ENCODE results near the gene ZBTB12. TPM values are rescaled to one million over a fixed set of nuclear protein-coding genes. Genes with fewer than 3 reads are reported as not detected.

Gene ZBTB12
- total and polyA plus RNA-seq, 10 of the 15 experiments (the other 5 are each of a cell fraction or from before 2014, with no cell fraction given) = 0.81 to 4.5 (median 1.7) TPM; not detected in 4

- H3K4me3 ChIP-seq = peak within 1 kb of the TSS; percentile 91
- BruUV-seq (replicated peaks) = TSS peak; percentile 93
- intact Hi-C loops (cut with micrococcal nuclease; ENCODE audit: unreplicated experiment) (no loop called here), in situ Hi-C loops (cut with MboI) (no loop called here)
- ChIA-PET SMC1A (ENCODE audit: uncharacterized antibody, unreplicated experiment) (interaction anchor here (0.9 to 1.3 kb wide), 6 partner anchors 20 to 667 kb away, joined by 3 to 4 read pairs (median 3); partner anchors contain the start of genes NELFE, NEU1 and SKIC2), POLR2A (interaction anchor here (0.6 to 1.9 kb wide), 17 partner anchors 9 to 948 kb away, joined by 3 to 9 read pairs (median 4); partner anchors contain the start of genes ABHD16A, ATF6B, FKBPL and LSM2), RAD21 (ENCODE audit: unreplicated experiment) (interaction anchor here (1.2 to 1.5 kb wide), 3 partner anchors 35 to 65 kb away, joined by 3 to 7 read pairs (median 3); partner anchors contain the start of gene NEU1), CTCF (interaction anchor here (0.7 to 1.5 kb wide), 7 partner anchors 14 to 247 kb away, joined by 3 to 9 read pairs (median 3); no protein-coding TSS in a partner anchor)
- no peaks in the 10 kb centered on the region for H4K20me1 ChIP-seq (ENCODE audit: control insufficient read depth, insufficient read depth)
- peak; percentile 85 for FAIRE-seq
- peak within 1 kb of the TSS; percentile 70 for H3K27ac ChIP-seq (ENCODE audit: control insufficient read depth, insufficient read depth)
- H3K9ac ChIP-seq (ENCODE audit: control insufficient read depth, insufficient read depth, low read length) = peak within 1 kb of the TSS; percentile 76
- DNase-seq (ENCODE audit: low read depth, low spot score) = no peak
- no peaks in the 10 kb centered on the region for H3K27me3 ChIP-seq (replicated peaks in 1 of 2; ENCODE audit: control insufficient read depth in 2 of 2, insufficient read depth in 2 of 2, low read length in 1 of 2)
- peak; percentile 81 for ATAC-seq
- H3K4me1 ChIP-seq (ENCODE audit: control insufficient read depth, insufficient read depth, low read length) = peaks cover 18% of the 10 kb centered on the region
- peaks cover 12% of the 10 kb centered on the region for H3K79me2 ChIP-seq (ENCODE audit: control insufficient read depth, insufficient read depth, low read length)
- peaks cover under 1 to 7% of the 10 kb centered on the region in 2 experiments; a peak in 3 of 4 replicates for H3K36me3 ChIP-seq (ENCODE audit: control insufficient read depth in 2 of 2, insufficient read depth in 2 of 2, low read length in 1 of 2)
- H3K9me3 ChIP-seq (replicated peaks; ENCODE audit: control insufficient read depth, insufficient read depth, low read length) = no peaks in the 10 kb centered on the region
- H3K4me2 ChIP-seq (ENCODE audit: control insufficient read depth, insufficient read depth) = peak within 1 kb of the TSS; percentile 97
- H2AFZ ChIP-seq (ENCODE audit: control insufficient read depth, low read depth, low read length) = peak within 1 kb of the TSS; percentile 77
- WGBS (ENCODE audit: insufficient coverage, insufficient replicate concordance, low lambda C conversion rate, missing lambda C conversion rate) = 1% methylated on average over 27 of the region's 49 CpGs
- TF ChIP-seq RUNX3 (IDR thresholded peaks at IDR 0.05; ENCODE audit: low read length) (no peak; the same call in 1 of the 2 replicates), HDAC6 (IDR thresholded peaks at IDR 0.05; ENCODE audit: unreplicated experiment) (no peak), FOS (IDR thresholded peaks at IDR 0.05; ENCODE audit: borderline replicate concordance, extremely low read depth, insufficient read length) (no peak), TCF12 (IDR thresholded peaks at IDR 0.05; ENCODE audit: low read depth, low read length) (no peak), ETV6 (conservative IDR thresholded peaks at IDR 0.05 in 1 of 2, IDR thresholded peaks at IDR 0.05 in 1 of 2; ENCODE audit: borderline replicate concordance in 1 of 2, low read depth in 1 of 2) (no peak), EZH2 (IDR thresholded peaks at IDR 0.05; ENCODE audit: borderline replicate concordance, control insufficient read depth, low read depth, low read length) (no peak), DPF2 (IDR thresholded peaks at IDR 0.05) (no peak), ZBTB40 (IDR thresholded peaks at IDR 0.05; ENCODE audit: borderline replicate concordance) (no peak), BMI1 (IDR thresholded peaks at IDR 0.05; ENCODE audit: borderline replicate concordance) (no peak), MTA3 (IDR thresholded peaks at IDR 0.05; ENCODE audit: borderline replicate concordance, low read length) (peak; percentile 65; the same call in 1 of the 2 replicates), SIX5 (IDR thresholded peaks at IDR 0.05; ENCODE audit: low read depth, low read length, severe bottlenecking) (peak; percentile 29), SP1 (IDR thresholded peaks at IDR 0.05; ENCODE audit: low read depth, low read length) (no peak), POU2F2 (IDR thresholded peaks at IDR 0.05; ENCODE audit: borderline replicate concordance, low read depth, low read length) (0 out of 3 replicates have a peak, but pooled peaks have one; percentile 7), IRF3 (IDR thresholded peaks at IDR 0.05) (no peak)
- TF ChIP-seq, protein P1, sequence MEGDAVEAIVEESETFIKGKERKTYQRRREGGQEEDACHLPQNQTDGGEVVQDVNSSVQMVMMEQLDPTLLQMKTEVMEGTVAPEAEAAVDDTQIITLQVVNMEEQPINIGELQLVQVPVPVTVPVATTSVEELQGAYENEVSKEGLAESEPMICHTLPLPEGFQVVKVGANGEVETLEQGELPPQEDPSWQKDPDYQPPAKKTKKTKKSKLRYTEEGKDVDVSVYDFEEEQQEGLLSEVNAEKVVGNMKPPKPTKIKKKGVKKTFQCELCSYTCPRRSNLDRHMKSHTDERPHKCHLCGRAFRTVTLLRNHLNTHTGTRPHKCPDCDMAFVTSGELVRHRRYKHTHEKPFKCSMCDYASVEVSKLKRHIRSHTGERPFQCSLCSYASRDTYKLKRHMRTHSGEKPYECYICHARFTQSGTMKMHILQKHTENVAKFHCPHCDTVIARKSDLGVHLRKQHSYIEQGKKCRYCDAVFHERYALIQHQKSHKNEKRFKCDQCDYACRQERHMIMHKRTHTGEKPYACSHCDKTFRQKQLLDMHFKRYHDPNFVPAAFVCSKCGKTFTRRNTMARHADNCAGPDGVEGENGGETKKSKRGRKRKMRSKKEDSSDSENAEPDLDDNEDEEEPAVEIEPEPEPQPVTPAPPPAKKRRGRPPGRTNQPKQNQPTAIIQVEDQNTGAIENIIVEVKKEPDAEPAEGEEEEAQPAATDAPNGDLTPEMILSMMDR (IDR thresholded peaks at IDR 0.05 in 2 of 3, conservative IDR thresholded peaks at IDR 0.05 in 1 of 3; ENCODE audit: control insufficient read depth in 2 of 3, extremely low read depth in 1 of 3, insufficient read depth in 1 of 3, low read depth in 3 of 3, low read length in 3 of 3) = no peak
Measured at GRCh38 chr6:31897612-31898382, 4.1 kb downstream of the ZBTB12 start, which contains the start of gene EHMT2. EHMT2 (minus strand) TSS chr6:31897698; CDS start chr6:31897677, 21 bp downstream.

Measured in GM12878 (cell line).